Measurements from ENCODE around the gene NR2C2AP. TPM values are rescaled to one million over a fixed set of nuclear protein-coding genes. Genes with fewer than 3 reads are reported as not detected.

The NR2C2AP gene
- total RNA-seq, 1 experiment from 2014 or later, result 42.1 TPM

- TF ChIP-seq TCF7L2 (IDR thresholded peaks at IDR 0.05; ENCODE audit: low read depth, low read length), result no peak
- TF ChIP-seq POLR2AphosphoS5 (IDR thresholded peaks at IDR 0.05; ENCODE audit: low read depth, low read length), result no peak
- TF ChIP-seq REST (IDR thresholded peaks at IDR 0.05; ENCODE audit: insufficient read depth in 1 of 2, low read depth in 2 of 2, low read length in 1 of 2), result no peak
- TF ChIP-seq CTCF (IDR thresholded peaks at IDR 0.05), result no peak
- DNase-seq (ENCODE audit: low read depth, low spot score) (no peak), ATAC-seq (no peak)
- Histone ChIP-seq H3K36me3 (ENCODE audit: control insufficient read depth, insufficient read depth, low read length) (no peaks in the 10 kb centered on the region), H3K9me3 (ENCODE audit: control insufficient read depth, insufficient read depth, low read depth, low read length) (no peaks in the 10 kb centered on the region), H3K27me3 (ENCODE audit: control insufficient read depth, insufficient read depth, low read length) (no peaks in the 10 kb centered on the region), H3K4me1 (ENCODE audit: control insufficient read depth, insufficient read depth, low read length) (no peaks in the 10 kb centered on the region), H3K4me3 (ENCODE audit: low read depth in 2 of 2, low read length in 2 of 2) (no peak overlapping the region), H3K27ac (ENCODE audit: low read length) (no peak overlapping the region)
- ChIA-PET CTCF (no interaction called here), POLR2A (no interaction called here)
- in situ Hi-C loops (cut with HindIII; ENCODE audit: low pct_unique_long_range_greater_than_20kb, low sequenced_read_pairs), result no loop called here
- intact Hi-C loops (cut with micrococcal nuclease; ENCODE audit: unreplicated experiment), result no loop called here
- no TSS peak for BruUV-seq (replicated peaks)
These were observed 40.7 kb downstream of the NR2C2AP start for GRCh38 chr19:19162495-19162894.

GRCh38 chr19:19160461-19161035 lies 42.7 kb downstream of the NR2C2AP start:
- BruUV-seq (replicated peaks), result no TSS peak
- H3K4me1 ChIP-seq (ENCODE audit: control insufficient read depth, insufficient read depth, low read length), result no peaks in the 10 kb centered on the region
- H3K27me3 ChIP-seq (ENCODE audit: control insufficient read depth, insufficient read depth, low read length), result no peaks in the 10 kb centered on the region
- H3K36me3 ChIP-seq (ENCODE audit: control insufficient read depth, insufficient read depth, low read length), result no peaks in the 10 kb centered on the region
- no peak for ATAC-seq
- ChIA-PET CTCF (no interaction called here), POLR2A (no interaction called here)
- no peak overlapping the region for H3K4me3 ChIP-seq (ENCODE audit: low read depth in 2 of 2, low read length in 2 of 2)
- in situ Hi-C loops (cut with HindIII; ENCODE audit: low pct_unique_long_range_greater_than_20kb, low sequenced_read_pairs), result no loop called here
- H3K27ac ChIP-seq (ENCODE audit: low read length), result no peak overlapping the region
- intact Hi-C loops (cut with micrococcal nuclease; ENCODE audit: unreplicated experiment), result no loop called here
- TF ChIP-seq TCF7L2 (IDR thresholded peaks at IDR 0.05; ENCODE audit: low read depth, low read length) (no peak), REST (IDR thresholded peaks at IDR 0.05; ENCODE audit: insufficient read depth in 1 of 2, low read depth in 2 of 2, low read length in 1 of 2) (no peak), POLR2AphosphoS5 (IDR thresholded peaks at IDR 0.05; ENCODE audit: low read depth, low read length) (no peak), CTCF (IDR thresholded peaks at IDR 0.05) (no peak), SIN3A (IDR thresholded peaks at IDR 0.05; ENCODE audit: borderline replicate concordance, insufficient read depth, low read depth, low read length) (no peak)
- no peak for DNase-seq (ENCODE audit: low read depth, low spot score)
- no peaks in the 10 kb centered on the region for H3K9me3 ChIP-seq (ENCODE audit: control insufficient read depth, insufficient read depth, low read depth, low read length)
